SU-DHL-6 (cell line): ENCODE results near the gene LRP1B.

Experiments
- CTCF ChIP-seq: fragments of 200-600 bp; sonication (generic); IDR thresholded peaks from one replicate; pipeline ENCODE4 v1.5.1; 2017; ENCODE audit warnings: antibody characterized with exemption, mild to moderate bottlenecking, low read length, moderate library complexity; ENCODE audit not compliant: insufficient read depth, poor library complexity, severe bottlenecking
- EZH2phosphoT487 ChIP-seq: fragments of 200-600 bp; sonication (generic), shearing (Covaris generic); conservative IDR thresholded peaks from 2 replicates; pipeline ENCODE4 v1.6.1; 2018; ENCODE audit warnings: mild to moderate bottlenecking, antibody characterized with exemption, low read length, moderate library complexity, mixed read lengths

GRCh38 chr2:141767051-141767450 lies 363.8 kb downstream of the LRP1B start:
- TF ChIP-seq CTCF = no peak
- TF ChIP-seq EZH2phosphoT487 = no peak
